ENCODE data around the gene CBFA2T3.

CBFA2T3 gene

GRCh38 chr16:88853325-88853941, 123.6 kb downstream of the CBFA2T3 start:
- DNase-seq, result no peak

GRCh38 chr16:88851616-88852015, 125.4 kb downstream of the CBFA2T3 start:
- no peak for DNase-seq

DNA sequence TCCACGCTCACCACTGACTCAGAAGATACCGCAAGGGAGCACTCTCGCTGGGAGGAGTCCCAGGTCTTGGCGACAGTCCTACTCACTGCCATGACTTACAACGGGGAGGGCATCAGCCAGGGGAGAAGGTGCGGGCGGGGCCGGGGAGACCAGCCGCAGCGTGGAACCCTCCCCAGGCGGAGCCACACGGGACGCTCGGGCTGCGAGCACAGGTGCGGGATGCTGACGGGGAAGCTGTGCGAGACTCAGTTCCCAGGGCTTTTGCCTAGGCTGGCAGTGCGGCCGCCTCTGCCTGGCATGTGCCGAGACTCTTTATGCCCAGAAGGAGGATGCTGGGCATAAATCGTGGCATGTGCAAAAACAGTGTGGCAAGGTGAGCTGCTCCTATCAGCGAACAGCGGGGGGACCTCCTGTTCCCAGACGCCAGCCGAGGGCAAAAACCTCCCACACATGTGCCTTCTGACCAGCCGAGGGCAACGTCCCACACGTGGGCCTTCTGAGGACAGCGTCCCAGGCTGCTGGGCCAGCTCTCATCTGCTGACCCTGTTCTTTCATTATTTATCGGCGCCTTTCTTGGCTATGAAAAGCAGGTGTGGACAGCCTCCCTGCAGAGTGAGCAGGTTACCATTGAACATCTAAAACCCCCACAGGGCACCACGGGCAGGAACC, 126.3 kb downstream of the CBFA2T3 start:
- no peak for DNase-seq

GRCh38 chr16:88848557-88848956, 128.4 kb downstream of the CBFA2T3 start:
- DNase-seq, result no peak

DNA sequence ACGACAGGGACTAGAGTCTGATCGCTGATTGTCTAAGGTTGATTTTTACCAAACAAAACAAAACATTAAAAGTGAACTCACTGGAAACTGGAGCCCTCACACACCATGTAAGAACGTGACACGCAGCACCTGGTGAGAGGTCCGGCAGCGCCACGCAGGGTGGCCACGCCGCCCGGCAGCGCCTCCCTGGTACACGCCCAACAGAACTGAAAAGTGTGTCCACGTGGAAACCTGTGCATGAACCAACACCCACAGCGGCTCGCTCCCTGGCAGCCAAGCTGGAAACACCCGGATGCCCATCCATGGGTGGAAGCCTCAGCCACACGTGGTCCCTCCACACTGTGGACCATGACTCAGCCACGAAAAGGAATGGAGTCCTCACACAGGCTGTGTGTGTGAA, 129.4 kb downstream of the CBFA2T3 start:
- DNase-seq, result no peak

DNA sequence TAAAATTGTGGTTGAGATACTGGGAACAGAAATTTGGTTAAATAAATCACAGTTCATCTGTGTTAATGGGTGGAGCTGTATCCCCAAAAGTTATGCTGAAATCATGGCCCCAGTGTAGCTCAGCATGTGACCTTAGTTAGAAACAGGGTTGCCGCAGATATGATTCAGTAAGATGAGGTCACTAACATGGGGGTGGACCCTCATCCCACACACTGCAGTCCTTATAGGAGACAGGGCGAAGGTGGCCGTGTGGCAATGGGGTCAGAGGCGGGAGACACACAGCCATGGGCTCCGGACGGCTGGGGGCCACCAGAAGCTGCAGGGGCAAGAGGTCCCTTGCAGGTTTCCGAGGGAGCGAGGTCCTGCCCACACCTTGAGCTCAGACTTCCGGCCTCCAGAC, 130.9 kb downstream of the CBFA2T3 start:
- no peak for DNase-seq

GRCh38 chr16:88844419-88845036, 132.5 kb downstream of the CBFA2T3 start:
- no peak for DNase-seq

DNA sequence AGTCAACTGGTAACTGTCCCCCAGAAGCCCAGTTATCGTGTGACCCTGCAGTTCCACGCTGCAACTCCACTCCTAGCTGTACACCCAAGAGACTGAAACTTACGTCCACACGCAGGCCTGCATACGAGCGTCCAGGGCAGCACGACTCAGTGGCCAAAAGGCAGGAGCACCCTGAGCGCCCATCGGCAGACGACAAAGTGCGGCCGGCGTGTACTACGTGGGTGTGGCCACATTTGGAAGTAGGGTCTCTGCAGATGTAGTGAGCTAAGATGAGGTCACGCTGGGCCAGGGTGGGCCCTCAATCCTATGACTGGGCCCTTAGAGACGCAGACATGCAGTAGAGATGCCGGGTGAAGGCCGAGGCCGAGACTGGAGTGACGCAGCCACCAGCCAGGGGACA, 133.8 kb downstream of the CBFA2T3 start:
- no peak for DNase-seq

DNA sequence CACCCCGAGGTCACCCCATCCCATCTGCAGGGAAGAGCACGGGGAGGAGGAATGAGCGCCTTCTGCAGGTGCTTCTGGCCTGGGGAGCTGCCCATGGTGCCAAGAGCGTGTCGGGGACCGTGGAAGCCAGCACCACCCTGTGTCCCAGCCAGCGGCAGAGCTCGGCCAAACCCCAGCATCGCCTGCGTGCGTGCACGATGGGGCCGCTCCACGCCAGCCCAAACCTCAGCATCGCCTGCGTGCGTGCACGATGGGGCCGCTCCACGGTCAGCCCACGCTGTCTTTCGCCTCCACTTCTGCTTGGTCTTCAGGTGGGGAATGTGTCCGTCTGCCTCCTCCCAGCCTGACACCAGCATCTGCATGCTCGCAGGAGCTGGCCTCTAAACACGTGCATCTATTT, 134.2 kb downstream of the CBFA2T3 start:
- no peak for DNase-seq

DNA sequence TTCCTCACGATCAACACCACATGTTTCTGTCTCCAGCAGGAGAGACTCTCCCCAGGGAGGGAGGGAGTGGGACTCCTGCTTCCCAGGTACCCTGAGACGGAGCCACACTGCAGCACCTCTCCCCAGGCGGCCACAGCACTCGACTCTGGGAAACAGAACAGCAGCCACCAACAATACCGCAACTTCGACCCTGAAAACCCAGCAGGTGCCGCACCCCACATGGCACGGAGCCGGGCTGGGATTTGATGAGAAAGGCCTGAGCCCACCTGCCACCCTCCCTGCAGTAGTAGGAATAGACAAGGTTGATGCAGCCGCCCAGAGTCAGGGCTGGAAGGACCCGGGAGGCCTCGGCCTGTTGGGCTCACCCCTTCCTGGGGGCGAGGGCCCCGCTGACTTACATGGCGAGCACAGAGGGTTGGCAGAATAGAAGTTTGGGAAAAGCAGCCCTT, 134.7 kb downstream of the CBFA2T3 start:
- DNase-seq, result no peak

DNA sequence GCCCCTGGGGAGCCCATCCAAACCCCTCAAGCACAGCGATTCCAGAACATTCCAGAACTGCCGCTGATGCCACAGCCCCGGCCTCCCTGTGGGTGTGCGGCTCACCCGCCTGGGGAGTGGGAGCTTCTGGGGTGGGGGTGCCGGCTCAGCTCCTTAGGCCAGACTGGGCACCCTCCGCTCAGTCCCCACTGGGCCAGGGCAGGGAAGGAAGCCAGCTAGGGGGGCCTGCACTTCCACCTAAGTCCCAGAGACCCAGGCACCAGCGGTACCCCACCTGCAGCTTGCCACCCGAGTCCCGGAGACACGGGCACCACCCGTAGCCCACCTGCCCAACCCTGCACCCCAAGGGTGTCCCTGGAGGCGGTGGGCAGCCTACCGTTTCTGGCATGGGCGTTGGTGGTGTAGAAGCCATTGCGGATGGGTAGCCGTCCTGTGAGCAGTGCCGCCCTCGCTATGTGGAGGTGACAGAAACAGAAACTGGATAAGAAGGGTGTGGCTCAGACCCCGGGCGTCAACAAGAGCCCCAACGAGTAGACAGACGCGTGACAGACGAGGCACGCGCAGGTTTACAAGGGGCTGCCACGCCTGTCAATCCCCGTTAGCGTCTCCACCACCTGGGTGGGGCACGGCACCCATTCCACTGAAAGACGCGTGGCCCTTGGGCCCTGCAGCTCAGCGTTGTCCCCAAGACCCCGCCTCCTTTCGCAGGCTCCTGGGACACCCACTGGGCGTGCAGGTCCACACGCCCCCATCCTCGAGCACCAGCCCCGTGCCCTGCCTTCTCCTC, 135.3 kb downstream of the CBFA2T3 start:
- DNase-seq, result no peak

GRCh38 chr16:88840600-88841215, 136.3 kb downstream of the CBFA2T3 start:
- DNase-seq, result no peak

DNA sequence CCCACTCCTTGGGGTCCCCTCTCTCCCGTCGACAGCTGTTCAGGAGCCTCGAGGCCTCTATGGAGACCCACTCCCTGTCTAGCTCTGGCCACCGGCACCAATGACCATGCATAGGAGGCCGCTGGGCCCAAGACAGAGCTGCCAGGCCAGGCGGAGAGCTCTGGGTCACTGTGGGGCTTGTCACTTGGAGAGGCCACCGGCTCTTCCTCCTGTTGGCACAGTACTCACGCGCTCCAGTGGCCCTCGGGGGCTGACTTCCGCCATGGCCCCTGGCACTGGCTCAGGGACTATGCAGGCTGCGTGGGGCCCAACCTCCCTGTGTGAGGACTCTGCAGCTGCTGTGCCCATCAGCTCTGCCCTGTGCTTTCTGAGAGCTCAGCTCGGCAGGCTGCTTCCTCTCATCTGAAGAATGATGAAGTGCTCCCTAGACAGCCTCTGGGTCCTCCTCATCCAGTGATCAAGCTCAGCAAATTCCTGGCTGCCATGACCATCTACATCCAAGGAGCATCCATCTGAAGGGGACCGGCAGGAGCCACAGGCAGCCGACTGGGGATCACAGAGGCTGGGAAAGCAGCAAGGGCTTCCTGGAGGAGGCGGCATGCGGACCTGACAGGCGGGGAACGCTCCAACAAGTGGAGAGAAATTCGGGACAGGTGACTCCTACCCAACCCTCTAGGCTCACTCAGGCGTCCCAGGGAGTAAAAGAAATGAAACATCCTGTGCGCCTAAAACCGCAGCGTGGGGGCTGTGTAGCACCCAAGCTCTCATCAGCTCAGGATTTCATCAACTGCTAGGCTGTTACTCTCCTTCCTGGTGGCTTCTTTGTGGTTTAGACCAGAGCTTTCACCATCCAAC, 137.0 kb downstream of the CBFA2T3 start:
- DNase-seq, result no peak

DNA sequence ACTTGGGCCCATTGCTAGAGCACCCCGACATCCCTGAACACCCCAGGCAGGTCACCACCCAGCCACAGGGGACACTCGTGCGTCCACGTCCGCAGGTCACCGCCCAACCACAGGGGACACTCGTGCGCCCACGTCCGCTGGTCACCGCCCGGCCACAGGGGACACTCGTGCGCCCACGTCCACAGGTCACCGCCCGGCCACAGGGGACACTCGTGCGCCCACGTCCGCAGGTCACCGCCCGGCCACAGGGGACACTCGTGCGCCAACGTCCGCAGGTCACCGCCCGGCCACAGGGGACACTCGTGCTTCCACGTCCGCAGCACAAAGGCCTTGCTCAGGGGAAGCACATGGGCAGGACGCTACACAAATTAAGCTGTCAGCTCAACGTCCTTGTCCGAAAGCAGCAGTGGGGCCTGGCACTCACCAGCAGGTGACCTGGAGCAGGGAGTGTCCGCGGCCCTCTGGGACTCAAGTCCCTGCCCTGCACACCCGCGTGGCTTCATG, 137.9 kb downstream of the CBFA2T3 start:
- DNase-seq, result no peak

DNA sequence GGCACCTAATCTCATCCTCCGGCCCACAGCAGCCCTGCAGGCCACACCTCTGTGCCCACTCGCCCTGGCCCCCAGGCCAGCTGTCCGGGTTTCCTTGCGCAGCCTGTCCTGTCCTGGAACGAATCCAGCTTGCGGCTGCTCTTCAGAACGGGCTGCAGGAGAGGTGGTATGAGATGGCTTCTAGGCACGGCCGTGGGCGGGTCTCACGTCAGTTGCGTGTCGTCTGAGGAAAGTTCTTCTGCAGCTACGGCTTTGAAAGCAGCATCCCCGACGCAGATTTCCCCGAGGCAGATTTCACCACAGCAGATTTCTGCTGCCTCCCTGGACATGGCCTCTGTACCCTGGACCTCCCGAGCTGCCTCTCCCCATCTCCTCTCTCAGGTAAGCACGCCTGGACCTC, 138.4 kb downstream of the CBFA2T3 start:
- no peak for DNase-seq

- no peak for DNase-seq
These were observed 139.2 kb downstream of the CBFA2T3 start for GRCh38 chr16:88837806-88838205.

- no peak for DNase-seq
These were observed 140.2 kb downstream of the CBFA2T3 start for GRCh38 chr16:88836791-88837190.

GRCh38 chr16:88835818-88836217, 141.2 kb downstream of the CBFA2T3 start:
- no peak for DNase-seq

DNA sequence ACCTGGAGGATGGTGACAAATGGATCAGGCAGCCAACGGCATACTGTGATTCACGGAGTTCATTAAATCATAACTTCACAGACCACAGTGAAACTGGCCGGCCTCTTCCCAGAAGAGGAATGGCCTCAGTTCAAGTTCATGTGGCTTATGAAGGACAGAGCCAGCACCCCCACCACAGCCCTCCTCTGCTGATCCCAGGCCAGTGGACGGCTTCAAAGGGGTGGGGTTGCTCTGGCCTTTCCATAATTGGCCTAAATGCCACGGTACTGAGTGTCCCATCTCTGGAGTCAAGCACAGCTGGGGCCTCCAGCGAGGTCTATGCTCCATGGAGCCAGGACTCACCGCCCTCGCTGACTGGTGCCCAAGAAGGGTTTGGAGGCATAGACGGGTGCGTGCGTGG, 141.6 kb downstream of the CBFA2T3 start:
- DNase-seq, result no peak

DNA sequence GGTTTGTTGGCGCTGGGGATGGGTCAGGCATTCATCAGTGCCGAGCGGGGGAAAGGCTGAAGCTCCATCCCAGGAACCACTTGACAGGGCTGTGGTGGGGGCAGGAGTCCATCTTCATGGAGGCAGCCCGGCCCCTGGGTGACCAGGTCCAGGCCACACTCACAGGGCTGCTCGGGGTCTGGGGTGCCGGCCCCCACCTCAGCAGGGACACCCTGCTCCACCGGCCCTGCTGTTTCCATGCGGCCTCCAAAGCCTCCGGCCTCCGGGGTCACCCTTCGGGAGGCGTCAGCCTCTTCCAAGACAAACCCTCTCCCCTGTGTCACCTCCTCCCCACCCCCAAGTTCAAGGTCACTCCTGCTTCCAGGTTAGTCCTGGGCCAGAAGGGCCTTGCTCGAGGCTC, 142.3 kb downstream of the CBFA2T3 start:
- no peak for DNase-seq

GRCh38 chr16:88833086-88833485, 143.9 kb downstream of the CBFA2T3 start:
- no peak for DNase-seq

- DNase-seq, result no peak
These were observed 145.2 kb downstream of the CBFA2T3 start for GRCh38 chr16:88831838-88832237.

Measured in NCI-H510A treated with DMSO at 0.1 percent for 48 hours (cell line).